ENCODE measurements around the gene FBLN2. TPM values are rescaled to one million over a fixed set of nuclear protein-coding genes. Genes with fewer than 3 reads are reported as not detected.

Gene FBLN2
- polyA plus RNA-seq, 6 donors from 2014 or later: 4.8 to 17.8 (median 8.0) TPM

DNA sequence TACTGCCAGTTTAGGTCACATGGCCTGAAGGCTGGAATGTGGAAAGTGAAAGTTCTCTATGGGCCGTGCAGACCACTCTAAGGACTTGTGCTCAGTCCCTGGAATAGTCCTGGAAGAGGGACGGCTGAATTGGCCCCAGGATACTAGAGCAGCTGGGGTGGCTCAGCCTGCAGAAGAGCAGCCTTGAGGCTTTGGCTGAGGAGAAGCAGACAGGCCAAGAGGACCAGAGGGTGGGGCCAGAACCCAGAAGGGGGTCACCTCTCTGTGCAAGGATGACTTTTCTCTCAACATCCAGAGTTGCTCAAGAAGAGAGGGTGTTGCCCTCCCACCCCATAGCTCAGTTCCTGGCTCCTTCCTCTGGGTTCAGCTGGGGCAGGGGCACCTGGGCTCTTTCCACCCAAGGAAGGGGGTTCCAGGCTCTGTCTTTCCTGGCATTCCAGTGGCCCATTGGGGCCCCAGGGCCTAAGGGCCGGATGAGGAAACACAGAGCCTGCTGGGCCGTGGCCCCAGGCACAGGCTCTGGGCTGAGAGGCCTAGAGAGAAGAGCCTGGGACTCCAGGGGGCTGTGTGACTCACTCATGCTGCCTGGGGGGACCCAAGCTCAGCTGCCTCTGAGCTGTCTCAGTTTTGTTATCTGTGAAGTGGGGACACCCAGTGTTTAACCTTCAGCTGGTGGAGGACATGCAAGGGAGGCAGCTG is 8.5 kb upstream of the FBLN2 start:
- Mint-ChIP-seq H3K27me3 (peaks cover 32 to 59% (median 57%) of the 10 kb centered on the region in 3 donors), H3K4me1 (peaks cover 5 to 23% (median 9%) of the 10 kb centered on the region in 3 donors), H3K9me3 (peaks cover 0 to 19% (median 7%) of the 10 kb centered on the region in 7 donors), H3K27ac (no peak overlapping the region), H3K4me3 (no peak overlapping the region), H3K36me3 (peaks cover 6 to 8% of the 10 kb centered on the region in 2 donors)
- no peak for ATAC-seq (ENCODE audit: low read depth in 2 of 2)
- DNase-seq: no peak

GRCh38 chr3:13541691-13542090 is 7.2 kb upstream of the FBLN2 start:
- DNase-seq (no peak), ATAC-seq (ENCODE audit: low read depth in 2 of 2) (no peak)
- Mint-ChIP-seq H3K4me1 (peaks cover 5 to 21% (median 9%) of the 10 kb centered on the region in 3 donors), H3K9me3 (peaks cover 0 to 19% (median 7%) of the 10 kb centered on the region in 7 donors), H3K27ac (no peak overlapping the region), H3K4me3 (no peak overlapping the region), H3K36me3 (peaks cover 6 to 8% of the 10 kb centered on the region in 2 donors), H3K27me3 (peaks cover 26 to 52% (median 52%) of the 10 kb centered on the region in 3 donors)

DNA sequence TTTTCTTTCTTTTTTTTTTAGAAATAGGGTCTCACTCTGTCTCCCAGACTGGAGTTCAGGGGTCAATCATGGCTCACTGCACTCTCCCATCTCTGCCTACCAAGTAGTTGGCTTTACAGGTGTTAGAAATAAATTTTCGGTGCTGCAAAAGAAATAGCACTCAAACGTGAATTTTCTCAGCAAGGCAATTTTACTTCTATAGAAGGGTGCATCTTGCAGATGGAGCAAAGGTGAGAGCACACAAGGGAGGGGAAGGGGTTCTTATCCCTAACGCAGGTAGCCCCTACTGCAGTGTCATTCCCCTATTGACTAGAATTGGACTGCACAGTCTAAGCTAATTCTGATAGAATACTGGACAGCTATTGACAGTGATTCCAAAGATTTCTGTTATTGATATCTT is 6.8 kb upstream of the FBLN2 start:
- no peak overlapping the region for H3K4me3 Mint-ChIP-seq
- ATAC-seq (ENCODE audit: low read depth in 2 of 2): no peak
- H3K4me1 Mint-ChIP-seq: peaks cover 5 to 19% (median 9%) of the 10 kb centered on the region in 3 donors
- H3K27me3 Mint-ChIP-seq: peaks cover 22 to 48% (median 48%) of the 10 kb centered on the region in 3 donors
- H3K9me3 Mint-ChIP-seq: peaks cover 0 to 19% (median 4%) of the 10 kb centered on the region in 7 donors
- no peak for DNase-seq
- H3K36me3 Mint-ChIP-seq: peaks cover 6 to 8% of the 10 kb centered on the region in 2 donors
- H3K27ac Mint-ChIP-seq: no peak overlapping the region

DNA sequence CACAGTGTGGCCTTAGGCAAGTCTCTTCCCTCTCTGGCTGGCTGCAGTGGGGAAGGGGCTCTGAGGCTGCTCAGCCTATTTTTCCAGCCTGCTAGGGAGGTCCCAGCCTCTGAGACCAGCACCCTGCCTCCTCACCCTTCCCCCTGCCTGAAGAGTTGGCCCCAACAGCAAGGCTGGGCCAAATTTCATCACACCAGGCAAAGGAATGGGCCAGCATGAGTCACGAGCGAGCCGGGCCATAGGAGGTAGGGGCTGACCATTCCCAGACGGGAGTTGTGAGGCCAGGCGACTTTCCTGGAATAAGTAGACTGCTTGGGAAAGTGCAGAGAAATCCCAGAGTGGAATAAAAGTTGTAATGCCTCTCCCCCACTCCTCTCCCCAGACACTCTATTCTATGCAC is 5.7 kb upstream of the FBLN2 start:
- Mint-ChIP-seq H3K27me3 (peaks cover 18 to 53% (median 42%) of the 10 kb centered on the region in 3 donors), H3K4me3 (peak overlapping the region in 1 of 8 donors; percentile 25), H3K36me3 (peaks cover 6 to 8% of the 10 kb centered on the region in 2 donors), H3K27ac (no peak overlapping the region), H3K4me1 (peaks cover 8 to 22% (median 13%) of the 10 kb centered on the region in 3 donors), H3K9me3 (peaks cover 0 to 19% (median 3%) of the 10 kb centered on the region in 7 donors)
- DNase-seq (no peak), ATAC-seq (ENCODE audit: low read depth in 2 of 2) (no peak)

DNA sequence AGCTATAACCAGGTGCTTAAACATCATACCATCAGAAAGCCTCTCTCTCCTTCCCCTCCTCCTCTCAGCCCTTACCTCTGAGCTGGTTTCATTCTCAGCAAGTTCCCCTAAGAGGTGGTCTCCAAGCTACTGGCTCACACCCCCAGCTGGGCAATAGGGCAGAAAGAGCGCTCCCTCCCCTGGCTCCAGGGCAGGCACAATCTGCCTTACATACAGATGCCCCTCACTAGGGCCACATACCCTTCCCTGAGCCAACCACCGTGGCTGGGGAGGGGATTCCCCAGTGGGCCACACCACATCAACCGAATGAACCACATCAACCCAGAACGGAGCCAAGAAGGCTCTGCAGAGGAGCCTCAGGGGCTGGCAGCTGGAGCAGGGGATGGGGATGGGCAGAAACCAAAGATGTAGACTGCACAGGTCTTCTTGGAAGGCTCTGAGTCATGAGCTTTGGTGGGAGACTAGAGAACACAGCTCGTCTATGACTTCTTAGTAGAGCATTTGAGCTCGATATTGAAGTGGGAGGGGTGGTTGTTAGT is 4.6 kb upstream of the FBLN2 start:
- DNase-seq (peak; percentile 20), ATAC-seq (ENCODE audit: low read depth in 2 of 2) (peak; percentile 61 to 68)
- H3K4me1 Mint-ChIP-seq: peaks cover 11 to 25% (median 17%) of the 10 kb centered on the region in 3 donors
- peaks cover 6 to 8% of the 10 kb centered on the region in 2 donors for H3K36me3 Mint-ChIP-seq
- H3K4me3 Mint-ChIP-seq: peak overlapping the region in 1 of 8 donors; percentile 7
- peak overlapping the region in 2 of 6 donors; percentile 47 to 61 for H3K27ac Mint-ChIP-seq
- H3K9me3 Mint-ChIP-seq: peaks cover 0 to 19% (median 3%) of the 10 kb centered on the region in 7 donors
- peaks cover 18 to 48% (median 32%) of the 10 kb centered on the region in 3 donors for H3K27me3 Mint-ChIP-seq

DNA sequence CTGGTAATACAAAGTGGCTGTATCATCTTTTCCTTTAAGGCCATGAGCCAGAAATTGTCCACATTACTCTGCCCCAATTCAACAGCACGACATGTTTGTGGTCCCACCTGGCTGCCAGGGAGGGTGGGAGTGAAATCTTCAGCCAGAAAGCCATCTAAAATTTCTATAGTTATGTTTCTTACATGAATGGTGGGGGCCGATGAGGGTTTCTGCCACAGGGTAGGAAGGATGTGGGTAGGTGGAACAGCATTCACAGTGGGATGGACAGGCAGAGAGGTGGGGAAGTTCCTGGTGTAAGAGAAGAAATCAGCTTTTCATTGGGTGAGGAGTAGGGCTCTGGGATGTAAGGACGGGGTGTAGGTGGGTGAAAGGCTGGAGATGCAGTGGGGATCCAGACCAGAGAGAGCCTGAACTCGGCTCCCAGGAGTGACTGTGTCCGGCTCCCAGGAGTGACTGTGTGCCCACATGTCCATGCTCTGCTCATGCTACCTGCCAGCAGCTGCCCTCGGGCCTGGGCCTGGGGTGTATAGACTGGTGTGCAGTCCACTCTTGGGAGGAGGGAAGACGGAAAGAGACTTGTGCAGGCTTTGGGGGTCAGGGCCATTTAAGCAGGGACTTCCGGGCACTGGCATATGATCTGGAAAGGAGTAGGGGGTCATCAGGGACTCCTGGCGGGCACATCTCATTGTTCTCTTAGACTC is 3.8 kb upstream of the FBLN2 start:
- peaks cover 0 to 19% (median 3%) of the 10 kb centered on the region in 7 donors for H3K9me3 Mint-ChIP-seq
- peaks cover 18 to 48% (median 32%) of the 10 kb centered on the region in 3 donors for H3K27me3 Mint-ChIP-seq
- peak overlapping the region in 1 of 6 donors; percentile 40 for H3K27ac Mint-ChIP-seq
- H3K36me3 Mint-ChIP-seq: peaks cover 6 to 8% of the 10 kb centered on the region in 2 donors
- DNase-seq (no peak), ATAC-seq (ENCODE audit: low read depth in 2 of 2) (no peak)
- peaks cover 19 to 32% (median 24%) of the 10 kb centered on the region in 3 donors for H3K4me1 Mint-ChIP-seq
- peak overlapping the region in 2 of 8 donors; percentile 7 to 38 for H3K4me3 Mint-ChIP-seq

DNA sequence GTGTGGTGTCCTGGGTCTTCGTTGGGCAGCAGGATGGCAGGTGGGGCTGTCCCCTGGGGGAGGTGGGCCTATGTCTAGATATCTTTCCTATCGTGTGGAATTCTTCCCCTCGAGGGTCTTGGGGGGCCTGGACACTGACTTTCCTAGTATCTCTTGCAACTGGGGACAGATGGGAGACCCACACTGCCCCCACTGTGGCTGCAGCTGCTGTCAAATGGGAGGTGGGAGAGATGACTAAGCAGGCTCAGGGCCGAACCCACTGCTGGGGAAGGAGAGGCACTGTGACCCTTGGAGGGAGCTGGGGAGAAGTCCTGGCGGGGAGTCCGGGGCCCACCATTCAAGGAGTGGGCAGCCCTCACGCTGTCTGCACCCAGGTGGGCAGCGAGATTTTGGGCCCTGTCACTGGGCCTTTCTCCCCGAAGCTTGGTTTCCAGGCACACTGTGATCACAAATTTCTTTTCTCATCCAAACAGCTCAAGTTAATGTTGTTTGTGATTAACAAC is 2.9 kb upstream of the FBLN2 start:
- H3K27ac Mint-ChIP-seq: no peak overlapping the region
- ATAC-seq (ENCODE audit: low read depth in 2 of 2) (no peak), DNase-seq (no peak)
- H3K9me3 Mint-ChIP-seq: peaks cover 0 to 15% (median 1%) of the 10 kb centered on the region in 7 donors
- H3K4me3 Mint-ChIP-seq: peak overlapping the region in 1 of 8 donors; percentile 10
- H3K4me1 Mint-ChIP-seq: peaks cover 23 to 41% (median 33%) of the 10 kb centered on the region in 3 donors
- H3K36me3 Mint-ChIP-seq: peaks cover 2 to 3% of the 10 kb centered on the region in 2 donors
- H3K27me3 Mint-ChIP-seq: peaks cover 15 to 44% (median 27%) of the 10 kb centered on the region in 3 donors

DNA sequence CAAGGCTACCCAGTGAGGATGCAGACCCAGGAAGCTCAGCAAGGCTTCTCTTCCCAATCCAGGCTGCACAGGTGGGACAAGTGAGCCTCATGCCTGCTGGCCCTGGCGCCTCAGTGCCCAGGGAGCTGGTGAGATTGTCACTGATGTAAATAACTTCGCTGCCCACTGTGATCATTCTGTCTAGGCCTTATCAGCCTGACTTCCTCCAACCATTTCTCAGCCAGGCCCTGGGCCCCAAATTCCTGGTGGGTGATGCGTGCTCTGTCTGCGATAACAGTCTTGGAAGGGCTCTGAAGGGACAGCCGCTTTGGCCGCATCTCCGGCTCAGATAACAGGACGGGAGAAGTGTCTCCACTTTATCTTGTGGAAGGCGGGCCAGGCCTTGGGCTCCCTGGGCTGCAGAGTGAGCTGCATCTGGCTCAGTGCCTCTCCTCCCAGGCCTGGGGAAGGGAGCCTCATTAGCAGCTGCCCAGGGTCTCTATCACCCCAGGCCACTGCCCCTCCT is 2.2 kb upstream of the FBLN2 start:
- peaks cover 8 to 39% (median 24%) of the 10 kb centered on the region in 3 donors for H3K27me3 Mint-ChIP-seq
- no peak for ATAC-seq (ENCODE audit: low read depth in 2 of 2)
- peaks cover 23 to 46% (median 34%) of the 10 kb centered on the region in 3 donors for H3K4me1 Mint-ChIP-seq

DNA sequence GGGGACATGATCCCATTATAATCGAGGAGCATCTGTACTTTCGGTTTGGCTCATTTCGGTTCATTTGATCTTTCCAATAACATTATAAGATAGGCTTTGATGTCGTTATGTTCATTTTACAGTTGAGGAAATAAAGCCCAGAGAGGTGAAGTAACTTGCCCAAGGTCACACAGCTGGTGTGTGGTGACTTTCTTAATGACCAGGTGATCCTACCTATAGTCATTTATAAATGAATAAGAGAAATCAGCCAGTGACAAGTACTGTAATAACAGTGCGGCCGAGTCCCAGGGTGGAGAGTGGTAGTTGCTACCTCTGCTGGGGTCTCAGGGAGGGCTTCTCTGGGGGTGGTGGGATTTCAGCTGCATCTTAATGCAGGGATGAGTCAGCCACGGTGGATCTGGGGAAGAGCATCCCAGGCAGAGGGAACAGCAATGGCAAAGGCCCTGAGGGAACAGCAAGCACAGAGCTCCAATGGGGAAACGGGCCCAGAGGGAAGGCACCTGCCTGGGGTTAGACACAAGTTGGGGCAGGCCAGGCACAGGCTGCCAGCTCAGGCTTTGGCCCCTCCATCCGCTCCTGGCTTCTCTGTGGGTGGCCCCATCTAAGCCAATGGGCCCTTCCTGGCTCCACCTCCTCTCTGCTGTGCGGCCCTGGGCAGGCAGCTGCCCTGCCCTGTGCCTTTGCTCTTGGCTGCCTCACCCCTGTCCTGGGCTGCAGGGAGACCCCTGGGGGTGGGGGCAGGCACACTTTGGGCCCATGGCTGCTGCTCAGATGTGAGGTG is 1.1 kb upstream of the FBLN2 start:
- no peak for DNase-seq
- peaks cover 29 to 55% (median 45%) of the 10 kb centered on the region in 3 donors for H3K4me1 Mint-ChIP-seq
- no peaks in the 10 kb centered on the region for H3K9me3 Mint-ChIP-seq
- no peak for ATAC-seq (ENCODE audit: low read depth in 2 of 2)
- H3K27ac Mint-ChIP-seq: peak overlapping the region in 4 of 6 donors; percentile 15 to 92 (median 86)
- H3K36me3 Mint-ChIP-seq: no peaks in the 10 kb centered on the region
- peaks cover 4 to 43% (median 24%) of the 10 kb centered on the region in 3 donors for H3K27me3 Mint-ChIP-seq
- H3K4me3 Mint-ChIP-seq: peak overlapping the region; percentile 71 to 89 (median 80)

More for the DNA sequence above, 2.2 kb upstream of the FBLN2 start:
- DNase-seq: no peak
- no peaks in the 10 kb centered on the region for H3K36me3 Mint-ChIP-seq
- H3K27ac Mint-ChIP-seq: no peak overlapping the region
- peaks cover 0 to 8% (median 0%) of the 10 kb centered on the region in 7 donors for H3K9me3 Mint-ChIP-seq
- peak overlapping the region in 2 of 8 donors; percentile 56 to 80 for H3K4me3 Mint-ChIP-seq

DNA sequence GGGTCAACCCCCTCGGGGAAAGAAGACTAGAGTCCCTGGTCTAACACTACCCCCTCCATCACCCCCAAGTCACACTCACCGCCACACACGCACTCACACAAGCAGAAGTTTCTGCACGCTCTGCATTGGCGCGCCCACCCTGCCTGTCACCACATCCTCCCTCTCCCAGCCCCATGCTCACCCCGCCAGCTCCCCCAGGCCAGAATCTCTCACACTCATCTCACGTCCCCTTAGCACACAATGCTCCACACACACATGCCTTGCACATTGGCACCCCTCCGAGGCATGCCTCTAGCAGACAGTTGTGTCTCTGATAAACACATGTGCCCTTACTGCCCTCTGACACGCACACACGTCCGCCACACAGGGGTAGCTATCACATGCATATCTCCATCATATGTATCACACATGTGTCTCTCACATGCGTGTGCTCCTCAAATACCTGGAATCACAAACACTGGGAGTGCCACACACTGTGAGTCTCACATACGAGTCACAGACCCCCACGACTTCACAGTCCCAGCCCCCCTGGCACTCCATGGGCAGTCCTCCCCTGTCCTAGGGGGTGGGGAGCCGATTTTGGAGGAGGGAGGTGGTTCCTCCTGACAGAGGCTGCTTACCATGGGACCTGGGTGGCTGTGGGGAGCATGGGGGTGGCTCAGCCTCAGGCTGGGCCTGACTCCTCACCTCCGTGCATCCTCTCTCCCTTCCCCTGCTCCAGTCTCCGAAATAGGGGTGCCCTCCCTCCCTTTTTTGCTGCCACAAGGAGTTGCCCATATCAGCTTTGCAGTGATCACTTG is 898 bp downstream of the FBLN2 start:
- Mint-ChIP-seq H3K27me3 (peaks cover 0 to 29% (median 9%) of the 10 kb centered on the region in 3 donors), H3K9me3 (no peaks in the 10 kb centered on the region), H3K27ac (peak overlapping the region; percentile 8 to 95 (median 80)), H3K4me1 (peaks cover 40 to 60% (median 45%) of the 10 kb centered on the region in 3 donors), H3K4me3 (peak overlapping the region; percentile 76 to 92 (median 84)), H3K36me3 (no peaks in the 10 kb centered on the region)
- ATAC-seq (ENCODE audit: low read depth in 2 of 2) (peak; percentile 64 to 67), DNase-seq (peak; percentile 57)

DNA sequence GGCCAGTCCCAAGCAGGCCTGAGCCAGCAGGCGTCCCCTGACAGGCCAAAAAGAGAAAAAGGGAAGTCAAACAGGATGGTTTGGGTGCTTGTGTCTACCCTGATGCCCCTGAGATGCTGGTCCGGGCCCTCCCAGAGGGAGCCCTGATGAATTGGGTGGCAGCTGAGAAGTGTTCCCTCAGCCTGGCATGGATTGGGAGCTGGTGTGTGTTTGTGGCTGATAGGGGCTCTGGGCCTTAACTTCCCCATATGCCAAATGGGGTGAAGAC is 1.4 kb downstream of the FBLN2 start:
- Mint-ChIP-seq H3K27me3 (peaks cover 0 to 24% (median 4%) of the 10 kb centered on the region in 3 donors), H3K36me3 (no peaks in the 10 kb centered on the region), H3K4me1 (peaks cover 40 to 55% (median 45%) of the 10 kb centered on the region in 3 donors), H3K27ac (peak overlapping the region; percentile 8 to 95 (median 60)), H3K9me3 (no peaks in the 10 kb centered on the region), H3K4me3 (peak overlapping the region; percentile 72 to 92 (median 82))
- peak; percentile 54 to 67 for ATAC-seq (ENCODE audit: low read depth in 2 of 2)
- DNase-seq: peak; percentile 45
